GM19467 (cell line): ENCODE measurements around the gene KEL.

Experiments
- ATAC-seq: cut with Tn5 transposase; IDR thresholded peaks from one replicate; pipeline ENCODE4 v1.9.1; 2021; ENCODE audit warnings: mild to moderate bottlenecking, moderate library complexity; ENCODE audit not compliant: unreplicated experiment

KEL gene

GRCh38 chr7:142899661-142900060 lies 62.5 kb downstream of the KEL start:
- no peak for ATAC-seq

- no peak for ATAC-seq
Measured at GRCh38 chr7:142898377-142899170, 63.6 kb downstream of the KEL start.

GRCh38 chr7:142897691-142898090 lies 64.5 kb downstream of the KEL start:
- no peak for ATAC-seq

- no peak for ATAC-seq
Measured at GRCh38 chr7:142896741-142897379, 65.3 kb downstream of the KEL start.

GRCh38 chr7:142896151-142896550 lies 66.0 kb downstream of the KEL start:
- no peak for ATAC-seq

GRCh38 chr7:142894985-142895593 lies 67.1 kb downstream of the KEL start:
- ATAC-seq, result no peak

GRCh38 chr7:142894112-142894984 lies 67.8 kb downstream of the KEL start:
- no peak for ATAC-seq

- no peak for ATAC-seq
Measured at GRCh38 chr7:142892951-142893350, 69.2 kb downstream of the KEL start.

GRCh38 chr7:142891490-142892082 lies 70.6 kb downstream of the KEL start:
- ATAC-seq, result no peak
